ENCODE measurements around the gene LYRM2. TPM values are rescaled to one million over a fixed set of nuclear protein-coding genes. Genes with fewer than 3 reads are reported as not detected.

The LYRM2 gene
- total and polyA plus RNA-seq, 2 of the 8 experiments (the other 6 are each of a cell fraction or from before 2014, with no cell fraction given): 7.3 to 25.7 TPM

DNA sequence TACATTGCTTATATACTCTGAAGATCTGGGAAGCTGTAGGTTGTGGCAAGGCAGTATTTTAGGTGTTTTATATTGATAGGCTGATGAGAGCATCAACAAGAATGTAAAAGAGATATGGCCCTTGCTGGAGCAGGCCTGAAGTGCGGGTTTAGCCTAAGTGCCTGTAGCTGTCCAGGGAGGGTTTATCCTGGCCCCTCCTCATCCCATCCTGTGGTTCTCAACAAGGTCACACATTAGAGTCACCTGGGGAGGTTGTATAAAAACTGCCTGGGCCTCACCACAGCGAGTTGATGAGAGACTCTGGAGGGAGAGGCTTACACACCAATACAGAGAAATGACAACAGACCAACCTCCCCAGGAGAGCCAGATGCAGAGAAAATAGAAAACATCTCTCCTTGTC, 48.4 kb downstream of the LYRM2 start:
- no peak overlapping the region for H2BK12ac ChIP-seq (ENCODE audit: low read depth, low read length)
- H3K23me2 ChIP-seq (ENCODE audit: low read depth, low read length): no peaks in the 10 kb centered on the region
- ChIA-PET POLR2A (ENCODE audit: partially characterized antibody) (interaction anchor here (1.0 kb wide), 1 partner anchor 8 kb away, joined by 3 read pairs; no protein-coding TSS in a partner anchor), CTCF (ENCODE audit: partially characterized antibody) (interaction anchor here (0.7 to 2.9 kb wide), 10 partner anchors 13 to 218 kb away, joined by 3 to 23 read pairs (median 4); partner anchors contain the start of gene ANKRD6)
- H3K18ac ChIP-seq (ENCODE audit: extremely low read depth, low read length): no peak overlapping the region
- H3K4me1 ChIP-seq (replicated peaks in 1 of 4; ENCODE audit: control insufficient read depth in 3 of 4, insufficient read depth in 4 of 4, low read length in 3 of 4): peaks cover 0 to 3% (median 0%) of the 10 kb centered on the region in 4 experiments; a peak in 1 of 7 replicates
- H2BK20ac ChIP-seq (ENCODE audit: low read length): no peak overlapping the region
- no peaks in the 10 kb centered on the region for H3K27me3 ChIP-seq (replicated peaks in 1 of 4; ENCODE audit: control insufficient read depth in 3 of 4, extremely low read depth in 1 of 4, insufficient read depth in 3 of 4, low read length in 3 of 4)
- no peaks in the 10 kb centered on the region for H3K79me1 ChIP-seq (ENCODE audit: low read depth, low read length)
- no peaks in the 10 kb centered on the region for H3K36me3 ChIP-seq (ENCODE audit: control insufficient read depth in 2 of 4, insufficient read depth in 4 of 4, low read length in 3 of 4)
- no peak overlapping the region for H3K27ac ChIP-seq (ENCODE audit: low read depth, low read length)
- H3K79me2 ChIP-seq (ENCODE audit: control insufficient read depth in 1 of 2, insufficient read depth in 2 of 2, low read length in 2 of 2): no peaks in the 10 kb centered on the region
- H3K9ac ChIP-seq (replicated peaks in 1 of 4; ENCODE audit: extremely low read depth in 1 of 4, low read depth in 3 of 4, low read length in 3 of 4): no peak overlapping the region
- no peak for DNase-seq (ENCODE audit: low read depth in 1 of 2, low spot score in 2 of 2)
- H2BK5ac ChIP-seq (ENCODE audit: low read depth, low read length): no peak overlapping the region
- no peak overlapping the region for H2AK5ac ChIP-seq (ENCODE audit: low read depth, low read length)
- FAIRE-seq: no peak
- H3K4me2 ChIP-seq (ENCODE audit: insufficient read depth in 1 of 2, low read depth in 2 of 2, low read length in 2 of 2): no peak overlapping the region
- no peak overlapping the region for H3K56ac ChIP-seq (replicated peaks; ENCODE audit: insufficient read length, low read depth, low read length)
- H3K23ac ChIP-seq (ENCODE audit: insufficient read length): no peak overlapping the region
- no peak overlapping the region for H3K14ac ChIP-seq (ENCODE audit: insufficient read length)
- WGBS, 2 experiments (ENCODE audit: extremely low coverage in 1 of 2, insufficient coverage in 1 of 2, insufficient read length in 1 of 2, insufficient replicate concordance in 2 of 2, low coverage in 1 of 2, low lambda C conversion rate in 2 of 2, missing lambda C conversion rate in 1 of 2): 91% methylated on average over 2 of the region's 2 CpGs; no CpG with 5 or more reads in 1 of the 2 experiments
- H2BK15ac ChIP-seq (ENCODE audit: low read length): no peak overlapping the region
- H3K9me3 ChIP-seq (ENCODE audit: insufficient read depth in 2 of 2, low read depth in 1 of 2, low read length in 1 of 2): no peaks in the 10 kb centered on the region
- no peak overlapping the region for H4K5ac ChIP-seq (ENCODE audit: insufficient read length, low read depth, low read length)
- no peak overlapping the region for H3K4me3 ChIP-seq (ENCODE audit: extremely low read depth in 1 of 4, insufficient read depth in 2 of 4, low read depth in 3 of 4, low read length in 4 of 4)
- no peak overlapping the region for H2BK120ac ChIP-seq (replicated peaks; ENCODE audit: low read depth, low read length)
- no peak overlapping the region for H2AFZ ChIP-seq (ENCODE audit: low read length)
- no peak overlapping the region for H4K91ac ChIP-seq (replicated peaks; ENCODE audit: insufficient read length, low read length)
- no peak overlapping the region for H3K4ac ChIP-seq (replicated peaks; ENCODE audit: insufficient read length, low read depth, low read length)
- H4K20me1 ChIP-seq (replicated peaks in 1 of 2; ENCODE audit: control insufficient read depth in 1 of 2, insufficient read depth in 2 of 2, low read length in 2 of 2): peaks cover 0 to 2% of the 10 kb centered on the region in 2 experiments
- no peak overlapping the region for H4K8ac ChIP-seq (ENCODE audit: extremely low read depth, insufficient read depth, low read length)
- TF ChIP-seq SIX5 (IDR thresholded peaks at IDR 0.05; ENCODE audit: low read depth, low read length) (no peak), PHF8 (conservative IDR thresholded peaks at IDR 0.05; ENCODE audit: low read depth, low read length) (no peak), HDAC6 (IDR thresholded peaks at IDR 0.05; ENCODE audit: low read depth, low read length) (no peak), JUND (IDR thresholded peaks at IDR 0.05; ENCODE audit: low read length) (no peak), EGR1 (IDR thresholded peaks at IDR 0.05; ENCODE audit: borderline replicate concordance, low read depth, low read length) (no peak), RFX5 (IDR thresholded peaks at IDR 0.05; ENCODE audit: borderline replicate concordance, low read depth, low read length) (no peak), SRF (IDR thresholded peaks at IDR 0.05; ENCODE audit: low read depth, low read length) (no peak), RBBP5 (IDR thresholded peaks at IDR 0.05; ENCODE audit: borderline replicate concordance, low read depth, low read length) (no peak), CBX5 (IDR thresholded peaks at IDR 0.05; ENCODE audit: low read depth, low read length) (no peak), BRCA1 (IDR thresholded peaks at IDR 0.05; ENCODE audit: low read depth, low read length) (no peak), RNF2 (IDR thresholded peaks at IDR 0.05; ENCODE audit: borderline replicate concordance, low read depth, low read length, missing control alignments, poor library complexity, severe bottlenecking) (no peak), CEBPB (IDR thresholded peaks at IDR 0.05; ENCODE audit: low read depth, low read length) (no peak), YY1 (IDR thresholded peaks at IDR 0.05; ENCODE audit: low read depth, low read length) (no peak), KDM4A (IDR thresholded peaks at IDR 0.05; ENCODE audit: low read depth, low read length, severe bottlenecking) (no peak)
